ENCODE measurements around the gene CYP27C1. TPM values are rescaled to one million over a fixed set of nuclear protein-coding genes. Genes with fewer than 3 reads are reported as not detected.

The CYP27C1 gene
- total RNA-seq, 1 donor from 2014 or later, result 0.26 TPM

DNA sequence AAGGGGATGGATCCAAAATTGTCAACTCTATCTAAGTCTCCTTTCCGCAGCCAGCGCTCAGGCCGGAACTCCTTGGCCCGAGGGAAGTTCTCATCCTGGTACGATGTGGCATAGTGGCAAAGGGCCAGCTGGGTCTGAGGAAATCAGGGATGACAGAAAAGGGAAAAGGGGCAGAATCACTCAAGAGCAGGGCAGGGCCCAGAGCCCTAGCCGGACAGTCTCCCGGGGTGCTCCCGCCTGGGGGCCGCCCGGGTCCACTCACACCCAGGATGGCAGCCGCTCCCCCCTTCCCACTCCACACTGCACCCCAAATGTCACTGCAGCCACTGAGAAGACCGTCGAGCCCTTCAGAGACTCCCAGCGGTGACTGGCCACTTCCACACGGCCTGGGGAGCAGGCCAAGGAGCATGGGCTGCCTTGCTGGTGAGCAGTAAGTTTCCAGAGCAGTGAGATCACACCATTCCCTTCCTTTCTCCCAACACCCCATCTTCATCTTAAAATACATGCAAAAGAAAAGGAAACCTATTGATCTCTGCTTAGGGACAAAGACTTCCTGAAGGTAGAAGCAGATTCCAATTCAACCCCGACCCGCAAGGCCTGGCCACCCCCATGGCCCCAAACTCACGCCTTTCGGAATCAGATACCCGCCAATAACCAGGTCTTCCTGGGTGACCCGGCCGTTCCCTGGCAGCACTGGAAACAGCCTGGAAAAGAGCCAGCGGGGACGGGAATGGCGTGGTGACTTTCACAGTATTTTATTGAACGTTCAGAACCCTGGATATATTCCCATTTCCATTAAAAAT, 26.7 kb downstream of the CYP27C1 start:
- DNase-seq (ENCODE audit: low spot score), result no peak

DNA sequence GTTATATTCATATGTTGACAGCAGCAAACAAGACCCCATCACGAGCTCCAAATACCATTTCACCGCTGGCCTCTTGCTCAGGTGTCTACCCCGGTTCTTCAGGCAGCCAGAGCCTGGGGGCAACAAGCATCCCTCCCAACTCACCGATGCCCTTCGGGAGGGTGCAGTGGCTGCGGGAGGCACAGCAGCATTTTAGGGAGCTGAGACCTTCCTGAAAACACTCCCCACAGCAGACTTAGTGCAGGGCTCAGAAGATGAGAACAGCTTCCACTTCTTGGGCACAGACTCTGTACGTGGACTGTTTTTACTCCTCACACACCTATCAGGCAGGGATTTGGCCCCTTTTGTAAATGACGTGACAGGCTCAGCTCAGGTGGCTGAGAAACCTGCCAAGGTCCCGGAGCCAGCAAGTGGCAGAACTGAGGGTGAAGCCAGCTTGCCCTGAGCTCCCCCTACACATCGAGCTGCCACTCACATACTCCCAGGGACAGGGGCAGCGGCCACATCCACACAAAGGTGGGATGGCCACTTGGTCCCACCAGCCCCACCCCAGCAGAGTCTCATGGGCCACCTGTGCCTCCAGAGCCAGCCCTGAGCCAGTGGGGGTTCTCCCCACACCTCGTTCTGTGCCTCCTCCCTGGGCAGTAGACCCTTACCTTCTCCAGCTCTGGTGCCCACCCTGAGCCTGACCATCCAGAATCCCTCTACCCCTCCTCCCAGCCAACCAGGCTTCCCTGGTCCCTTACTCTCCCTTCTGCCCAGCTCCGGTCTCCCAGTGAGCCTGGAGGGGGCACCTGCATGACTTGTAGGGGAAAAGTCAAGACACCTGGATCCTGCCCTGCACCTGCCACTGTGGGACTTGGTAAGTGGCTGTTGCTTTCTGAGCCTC, 28.5 kb downstream of the CYP27C1 start:
- no peak for DNase-seq (ENCODE audit: low spot score)

DNA sequence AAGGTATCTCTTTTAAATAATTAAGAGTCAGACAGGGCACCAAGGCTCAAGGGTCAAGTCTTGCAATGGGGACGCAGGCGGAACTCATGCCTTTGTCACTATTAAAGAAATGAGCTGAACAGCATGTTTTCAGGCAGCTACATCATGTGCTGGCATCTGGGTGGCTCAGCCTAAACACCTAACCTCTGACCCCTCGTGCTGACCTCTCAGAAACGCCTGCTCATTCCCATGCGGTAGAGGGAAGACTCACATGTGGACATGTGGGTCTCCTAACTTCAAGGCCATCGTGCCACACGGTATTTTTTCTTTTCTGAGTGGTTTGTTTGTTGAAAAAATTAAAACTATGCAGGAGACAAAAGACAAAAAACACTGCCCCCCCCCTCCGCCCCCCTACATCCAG, 31.3 kb downstream of the CYP27C1 start:
- no peak for DNase-seq (ENCODE audit: low spot score)

DNA sequence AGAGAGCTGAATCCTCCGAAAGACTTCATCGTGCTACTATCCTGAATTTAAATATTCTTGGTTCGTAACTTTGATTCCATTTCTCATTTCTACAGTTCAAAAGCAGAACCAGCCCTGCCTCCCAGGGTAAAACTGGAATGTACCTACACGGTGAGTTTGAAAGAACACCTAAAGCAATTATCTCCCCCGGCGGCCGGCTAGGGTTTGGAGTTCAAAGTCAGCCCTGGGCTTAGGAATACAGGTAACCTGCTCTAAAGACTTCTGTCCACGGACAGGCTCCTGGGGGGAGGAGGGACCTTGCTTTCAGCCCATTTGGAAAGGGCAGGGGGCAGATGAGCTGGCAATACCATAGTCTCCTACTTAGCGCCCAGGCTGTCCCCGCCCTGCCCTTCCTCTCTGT, 32.3 kb downstream of the CYP27C1 start:
- DNase-seq (ENCODE audit: low spot score), result no peak

DNA sequence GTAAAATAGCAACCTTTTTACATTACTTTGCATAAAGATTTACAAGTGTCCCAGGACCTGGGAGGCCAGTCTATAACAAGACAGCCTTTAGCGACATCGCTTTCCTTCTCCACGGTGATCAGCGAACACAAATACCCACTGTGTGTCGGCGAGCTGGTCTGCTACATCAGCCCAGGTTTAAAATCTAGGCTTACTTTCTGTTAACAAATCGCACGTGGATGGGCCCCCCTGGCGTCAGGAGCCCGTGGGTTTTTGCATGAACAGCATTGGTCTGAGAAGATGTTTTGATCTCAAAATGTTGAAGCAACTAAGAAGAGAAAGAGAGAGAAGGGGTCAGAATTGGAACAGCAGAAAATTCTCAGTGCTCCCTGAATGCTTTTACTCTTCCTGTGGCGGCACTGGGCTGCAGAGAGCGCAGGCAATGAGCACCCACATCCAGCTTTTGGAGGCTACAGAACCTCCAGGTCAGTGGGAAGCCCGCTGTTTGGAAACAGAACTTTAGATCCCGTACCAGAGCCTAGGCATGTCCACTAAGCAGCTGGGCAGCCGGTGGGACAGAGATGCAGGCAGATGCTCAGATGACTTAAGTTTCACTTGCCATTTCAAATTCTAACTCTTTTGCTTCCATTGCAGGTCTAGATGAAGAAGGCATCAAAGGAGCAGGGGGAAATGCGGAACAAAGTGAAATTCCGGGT, 32.9 kb downstream of the CYP27C1 start:
- DNase-seq (ENCODE audit: low spot score), result no peak

DNA sequence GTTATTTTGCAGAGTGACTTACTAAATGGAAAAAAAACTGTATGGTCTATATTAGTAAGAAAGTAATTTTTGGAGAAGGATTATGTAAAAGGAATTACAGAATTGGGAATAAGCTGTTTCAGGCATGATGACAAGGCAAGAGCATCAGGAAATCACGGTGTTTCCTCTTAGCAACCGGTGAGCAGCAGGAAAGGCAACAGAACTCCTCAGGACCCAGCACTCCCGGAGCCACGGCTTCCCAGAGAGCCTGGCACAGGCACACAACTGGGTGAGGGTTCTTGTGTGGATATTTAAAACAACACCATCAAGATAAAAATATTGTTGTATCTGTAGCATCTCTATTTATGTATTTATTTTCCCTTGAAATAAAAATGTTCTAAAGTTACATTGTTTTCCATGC, 34.4 kb downstream of the CYP27C1 start:
- no peak for DNase-seq (ENCODE audit: low spot score)

DNA sequence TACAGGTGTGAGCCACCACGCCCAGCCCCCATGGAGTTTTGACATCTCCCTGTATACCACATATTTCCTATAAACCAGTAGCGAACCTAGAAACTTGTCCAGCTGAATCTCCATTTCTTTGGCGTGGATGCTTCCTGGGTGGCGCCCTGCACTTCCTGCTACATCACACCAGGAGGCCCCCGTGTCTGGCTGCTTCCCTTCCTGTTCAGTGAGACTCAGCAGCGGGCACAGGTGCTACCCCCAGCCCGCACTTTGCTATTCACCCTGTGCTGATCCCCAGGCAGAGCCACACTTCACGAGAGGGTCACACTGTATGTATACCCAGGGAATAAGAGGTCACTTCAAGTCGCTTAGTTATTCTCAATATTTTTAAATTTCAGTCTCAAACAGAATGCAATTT, 35.0 kb downstream of the CYP27C1 start:
- DNase-seq (ENCODE audit: low spot score), result no peak

DNA sequence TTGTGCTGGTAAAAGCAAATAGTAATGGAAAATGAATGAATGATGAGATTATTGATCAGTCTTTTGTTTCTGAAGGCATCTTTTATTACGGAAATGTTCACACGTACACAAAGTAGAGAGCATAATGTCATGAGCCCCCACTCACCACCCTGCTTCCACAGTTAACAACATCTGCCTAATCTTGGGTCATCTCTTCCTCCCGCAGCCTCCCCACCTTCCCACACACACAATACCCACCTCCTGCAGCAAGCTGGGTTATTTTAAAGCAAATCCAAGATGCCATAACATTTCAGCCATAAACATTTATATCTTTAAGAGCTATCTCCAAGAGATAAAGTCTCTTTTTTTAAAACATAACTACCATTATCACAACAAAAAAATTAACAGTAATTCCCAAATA, 36.3 kb downstream of the CYP27C1 start:
- DNase-seq (ENCODE audit: low spot score), result no peak

DNA sequence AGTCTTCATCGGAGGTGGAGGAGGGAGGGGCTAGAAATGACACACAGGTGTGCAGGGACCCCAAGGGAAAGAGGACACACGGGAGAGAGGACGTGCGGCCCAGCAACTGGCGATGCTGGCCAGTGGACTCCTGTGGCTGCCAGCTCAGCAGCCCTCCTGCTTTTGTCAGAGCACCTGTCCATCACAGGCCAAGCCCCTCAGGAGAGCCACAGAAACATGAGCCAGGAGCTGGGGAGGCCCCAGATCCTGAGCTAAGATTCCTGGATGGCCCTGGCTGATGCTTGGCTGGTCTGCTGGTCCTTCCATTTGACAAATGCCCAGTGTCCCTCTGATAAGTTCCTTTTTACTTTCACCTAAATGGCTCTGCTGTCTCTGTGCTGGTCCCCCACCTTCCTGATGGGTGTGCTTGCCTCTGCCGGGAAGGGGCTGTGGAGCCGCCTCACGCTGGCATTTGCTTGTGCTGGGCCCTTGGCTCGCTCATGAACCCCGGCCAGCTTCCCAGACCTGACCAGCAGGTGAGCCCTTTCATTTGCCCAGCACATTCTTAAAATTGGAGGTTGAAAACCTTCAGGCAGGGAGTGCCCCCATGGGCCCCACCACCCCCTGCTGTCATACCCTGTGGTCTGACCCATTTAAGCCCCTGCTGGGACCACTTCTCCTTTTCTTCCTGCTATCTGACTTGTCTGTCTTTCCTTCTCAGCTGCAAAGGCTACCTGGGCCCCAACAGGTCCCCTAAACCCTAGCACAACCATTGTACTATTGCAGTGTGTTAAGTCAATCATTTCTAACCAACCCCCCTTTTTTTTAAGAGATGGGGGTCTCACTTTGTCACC, 37.3 kb downstream of the CYP27C1 start:
- DNase-seq (ENCODE audit: low spot score), result no peak

DNA sequence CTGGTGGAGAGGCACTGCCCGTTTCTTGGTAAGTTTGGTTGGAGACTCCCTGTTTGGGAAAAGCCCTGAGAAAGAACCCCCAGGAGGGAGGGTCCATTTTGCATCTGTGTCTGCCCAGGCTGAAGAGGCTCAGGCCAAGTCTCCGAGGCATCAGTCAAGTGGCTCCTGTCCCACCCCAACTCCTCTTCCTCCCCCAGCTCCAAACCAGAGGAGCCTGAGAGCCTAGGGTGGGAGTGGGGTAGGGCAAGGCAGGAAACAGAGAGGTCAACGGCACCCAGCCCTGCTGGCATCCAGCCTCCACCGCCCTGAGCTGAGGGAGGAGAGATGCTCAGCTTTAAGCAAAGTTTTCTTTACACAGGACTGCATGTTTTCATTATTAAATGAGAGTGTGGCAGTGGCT, 38.2 kb downstream of the CYP27C1 start:
- no peak for DNase-seq (ENCODE audit: low spot score)

DNA sequence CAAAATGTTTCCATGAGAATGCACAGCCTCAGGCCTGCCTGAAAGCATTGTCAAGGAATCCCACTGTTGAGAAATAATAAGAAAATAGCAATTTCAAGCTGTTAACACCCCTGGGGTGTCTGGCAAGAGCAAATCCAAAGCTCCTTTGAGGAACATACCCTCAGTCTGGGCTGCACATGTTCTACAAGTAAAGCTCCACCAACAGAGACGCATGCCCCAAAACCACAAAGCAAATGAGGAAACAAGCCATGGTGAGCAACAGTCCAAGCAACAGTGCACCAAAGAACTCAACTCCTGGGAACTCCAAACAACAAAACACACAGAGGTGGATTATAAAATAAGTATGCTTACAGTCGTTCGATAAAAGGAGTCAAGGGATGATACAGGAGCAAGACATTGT, 40.3 kb downstream of the CYP27C1 start:
- no peak for DNase-seq (ENCODE audit: low spot score)

DNA sequence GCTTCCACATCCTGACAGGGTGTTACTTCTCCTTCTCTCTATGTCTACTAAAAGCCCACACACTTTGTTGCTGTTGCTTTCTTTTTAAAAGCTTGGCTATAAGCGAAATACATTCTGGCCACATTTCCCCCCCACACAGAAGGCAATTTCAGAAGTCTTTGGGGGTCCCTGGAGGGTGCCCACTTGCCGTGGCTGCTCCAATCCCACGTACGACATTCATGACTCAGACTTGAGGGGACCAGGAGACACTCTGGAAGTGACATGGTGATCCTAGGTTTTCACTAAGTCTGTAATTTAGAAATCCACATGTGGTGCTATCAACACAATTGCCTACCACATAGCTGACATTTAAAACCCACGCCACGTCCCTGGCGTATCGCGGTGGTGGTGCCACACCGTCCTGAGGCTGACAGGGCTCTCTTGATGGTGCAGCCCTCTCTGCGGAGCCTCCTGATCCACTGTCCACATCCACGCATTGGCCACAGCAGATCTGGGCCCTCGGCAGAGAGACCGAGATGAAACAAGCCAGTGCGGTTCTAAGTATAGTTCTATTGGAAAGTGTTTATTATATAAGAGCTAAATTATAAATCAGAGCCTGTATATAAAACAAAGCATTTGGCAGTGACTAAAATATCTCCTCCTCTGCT, 42.4 kb downstream of the CYP27C1 start:
- no peak for DNase-seq (ENCODE audit: low spot score)

DNA sequence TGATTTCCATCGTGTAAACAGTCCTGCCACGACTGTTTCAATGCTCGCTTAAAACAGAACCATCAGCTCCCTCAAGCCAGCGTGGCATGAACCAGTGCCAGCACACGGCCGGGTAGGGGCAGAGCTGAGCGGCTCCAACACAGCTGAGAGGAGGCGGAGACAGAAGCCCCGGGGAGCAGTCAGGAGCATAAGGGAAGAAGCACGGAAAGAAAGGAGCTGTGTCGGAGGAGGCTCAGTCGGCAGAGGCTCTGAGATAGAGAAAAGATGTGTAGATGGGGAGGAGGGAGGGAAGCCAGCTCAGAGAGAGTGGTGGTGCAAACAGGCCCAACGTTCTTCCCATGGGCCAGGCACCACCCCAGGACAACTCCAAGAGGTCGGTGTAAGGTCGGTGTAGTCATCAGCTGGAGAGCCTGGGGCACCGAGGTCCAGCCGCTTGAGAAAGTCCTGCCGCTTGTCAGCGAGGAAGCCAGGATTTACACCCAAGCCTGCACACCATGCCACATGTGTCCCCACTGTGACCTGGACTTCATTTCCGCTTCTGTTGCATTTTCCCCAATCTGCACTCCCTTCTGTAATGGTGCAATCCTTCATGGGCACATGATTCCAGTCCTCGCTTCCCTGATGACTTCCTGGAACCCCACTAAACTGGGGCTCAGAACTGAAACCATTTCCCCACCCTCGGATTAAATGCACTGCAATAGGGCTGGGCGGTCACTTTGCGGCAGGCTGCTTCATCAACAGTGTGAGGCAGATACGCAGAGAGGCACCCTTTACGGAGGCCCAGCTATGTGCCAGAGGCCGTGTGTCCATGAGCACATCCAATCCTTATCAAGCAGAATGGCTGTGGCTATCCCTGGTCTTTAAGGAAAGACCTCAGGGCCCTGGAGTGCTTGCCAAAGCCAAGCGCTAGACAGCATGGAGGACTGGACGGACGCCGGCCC, 43.5 kb downstream of the CYP27C1 start:
- no peak for DNase-seq (ENCODE audit: low spot score)

DNA sequence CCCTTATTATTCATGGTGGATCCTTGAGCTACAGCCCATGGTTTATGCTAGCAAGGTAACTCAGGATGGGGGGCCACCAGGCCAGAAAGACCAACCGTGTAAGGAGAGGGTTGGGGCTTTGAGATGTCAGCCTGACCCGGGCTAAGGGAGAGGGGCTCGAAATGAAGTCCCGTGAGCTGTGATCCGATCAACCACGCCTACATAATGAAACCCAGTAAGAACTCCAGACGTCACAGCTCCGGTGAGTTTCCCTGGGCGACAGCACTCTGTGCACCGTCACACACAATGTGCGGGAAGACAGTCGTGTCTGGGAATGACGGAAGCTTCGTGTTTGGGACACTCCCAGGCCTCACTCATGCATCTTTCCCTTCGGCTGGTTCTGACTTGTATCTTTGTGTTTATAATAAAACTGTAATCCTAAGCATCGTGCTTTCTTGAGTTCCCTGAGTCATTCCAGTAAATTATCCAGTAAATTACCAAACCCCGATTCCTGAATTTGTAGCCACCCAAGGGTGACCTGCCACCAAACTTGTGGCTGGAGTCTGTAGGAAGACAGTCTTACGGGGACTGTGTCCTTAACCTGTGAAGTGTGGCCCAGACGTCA, 44.2 kb downstream of the CYP27C1 start:
- peak; percentile 39 for DNase-seq (ENCODE audit: low spot score)

DNA sequence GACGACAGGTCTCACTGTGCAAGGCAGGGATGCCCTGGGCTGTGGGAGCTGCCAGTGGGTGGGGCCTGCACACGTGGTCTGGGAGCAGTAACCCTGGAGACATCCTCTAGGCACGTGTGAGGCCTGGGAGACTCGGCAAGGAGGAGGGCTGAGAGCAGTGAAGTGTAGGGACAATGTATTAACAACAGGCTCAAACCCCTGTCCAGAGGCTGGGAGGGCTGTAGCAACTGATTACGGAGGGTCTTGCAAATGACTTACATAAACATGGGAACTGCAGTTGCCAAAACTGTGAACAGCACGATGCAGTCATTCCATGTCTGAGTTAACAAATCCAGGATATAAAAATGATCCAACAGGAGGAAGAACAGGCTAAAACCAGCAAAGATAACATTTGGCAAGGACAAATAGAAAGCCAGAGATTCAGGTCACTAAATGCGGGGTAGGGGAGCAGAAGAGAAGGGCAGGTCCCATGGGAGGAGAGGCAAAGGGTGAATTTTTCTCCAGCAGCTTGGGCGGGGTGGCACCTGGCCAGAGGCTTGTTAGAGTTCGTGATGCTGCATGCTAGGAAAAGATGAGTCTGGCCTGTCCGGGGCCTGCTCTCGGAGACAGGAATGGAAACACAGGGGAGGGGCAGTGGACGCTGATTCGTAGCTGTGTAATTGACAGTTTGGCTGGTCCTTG, 44.9 kb downstream of the CYP27C1 start:
- DNase-seq (ENCODE audit: low spot score), result peak; percentile 51

DNA sequence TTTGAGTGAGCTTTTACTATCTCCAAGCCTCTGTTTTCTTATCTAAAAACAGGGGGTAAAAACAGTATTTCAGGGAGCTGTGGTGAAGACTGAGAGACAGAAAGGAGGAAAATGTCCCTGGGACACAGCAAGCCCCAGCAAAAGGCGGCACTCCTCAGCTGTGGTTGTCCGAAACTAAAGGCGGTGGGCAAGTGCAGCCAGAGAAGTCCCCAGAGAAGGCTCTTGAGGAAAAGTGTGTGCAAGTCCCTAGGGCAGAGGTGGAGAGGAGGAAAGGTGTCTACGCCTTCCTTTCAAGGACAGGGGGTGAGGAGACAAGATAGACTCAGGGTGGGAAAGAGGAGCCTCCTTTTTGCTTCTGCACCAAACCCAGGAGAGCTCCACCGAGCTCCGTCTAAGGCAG, 45.5 kb downstream of the CYP27C1 start:
- DNase-seq (ENCODE audit: low spot score), result no peak

DNA sequence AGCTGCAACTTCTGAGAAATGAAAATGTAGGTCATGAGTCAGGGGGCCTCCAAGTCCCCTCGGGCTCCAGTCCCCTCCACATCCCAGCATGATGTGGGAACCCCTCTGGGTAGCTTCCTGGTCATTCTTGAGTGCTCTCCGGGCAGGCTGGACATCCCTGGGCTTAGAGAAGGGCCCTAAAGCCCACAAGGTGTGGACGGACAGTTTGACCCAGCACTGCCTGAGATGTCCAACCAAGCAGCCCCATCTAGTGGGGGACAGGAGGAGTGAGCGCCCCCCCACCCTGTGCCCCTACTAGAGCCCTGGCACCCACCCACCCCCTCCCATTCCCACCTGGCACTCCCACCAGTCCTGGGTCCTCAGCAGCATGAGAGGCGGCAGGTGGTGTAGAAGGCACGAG, 46.0 kb downstream of the CYP27C1 start:
- no peak for DNase-seq (ENCODE audit: low spot score)

DNA sequence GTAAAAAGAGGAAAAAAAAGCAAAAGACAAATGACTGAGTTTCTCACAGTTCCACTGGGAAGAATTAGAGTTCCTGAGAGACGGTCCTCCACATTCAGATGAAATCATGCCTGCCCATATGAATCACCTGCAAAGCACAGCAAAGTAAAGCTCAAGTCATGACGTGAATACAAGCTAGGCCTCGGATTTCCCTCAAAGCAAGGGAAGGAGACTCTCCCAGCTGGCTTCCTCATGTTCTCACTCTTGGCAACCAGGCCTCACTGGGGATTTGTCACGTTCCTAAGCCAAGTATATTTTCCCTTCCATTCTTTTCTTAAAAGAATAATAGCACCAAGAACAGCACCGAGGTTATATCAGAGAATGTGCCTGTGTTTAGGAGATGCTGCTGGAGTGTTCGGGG, 47.0 kb downstream of the CYP27C1 start:
- no peak for DNase-seq (ENCODE audit: low spot score)

DNA sequence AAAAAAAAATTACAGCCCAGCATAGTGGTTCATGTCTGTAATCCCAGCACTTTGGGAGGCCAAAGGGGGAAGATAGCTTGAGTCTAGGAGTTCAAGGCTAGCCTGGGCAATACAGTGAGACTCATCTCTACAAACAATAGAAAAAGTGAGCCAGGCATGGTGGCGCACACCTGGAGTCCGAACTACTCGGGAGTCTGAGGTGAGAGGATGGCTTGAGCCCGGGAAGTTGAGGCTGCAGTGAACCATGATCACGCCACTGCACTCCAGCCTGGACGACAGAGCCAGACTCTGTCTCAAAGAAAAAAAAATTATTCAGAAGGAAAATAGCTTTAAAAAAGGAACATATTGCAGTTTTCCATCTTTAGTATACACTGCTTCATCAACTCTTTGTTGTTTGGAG, 47.8 kb downstream of the CYP27C1 start:
- no peak for DNase-seq (ENCODE audit: low spot score)
